Suprapubic skin (tissue), 4 donors: ENCODE results near the gene YTHDC2. TPM values are rescaled to one million over a fixed set of nuclear protein-coding genes. Genes with fewer than 3 reads are reported as not detected.

Experiments
- DNase-seq, 2 donors: peaks; one replicate each; pipeline ENCODE4 v3.0.0-alpha.2; 2019; ENCODE audit warnings: low spot score in 2 of 2
- H3K27ac ChIP-seq: fragments of 200-600 bp; sonication (generic); one replicate; pipeline ENCODE4 v1.5.1; 2019
- H3K27me3 ChIP-seq: fragments of 200-600 bp; sonication (generic); one replicate; pipeline ENCODE4 v1.5.1; 2019
- H3K36me3 ChIP-seq: fragments of 200-600 bp; sonication (generic); one replicate; pipeline ENCODE4 v1.5.1; 2019
- H3K4me1 ChIP-seq: fragments of 200-600 bp; sonication (generic); one replicate; pipeline ENCODE4 v1.5.1; 2019
- H3K4me3 ChIP-seq: fragments of 200-600 bp; sonication (generic); one replicate; pipeline ENCODE4 v1.5.1; 2019; ENCODE audit warnings: mild to moderate bottlenecking
- H3K9me3 ChIP-seq: fragments of 200-600 bp; sonication (generic); one replicate; pipeline ENCODE4 v1.5.1; 2019
- CTCF ChIP-seq, 2 donors: fragments of 200-600 bp in 1 of 2; fragments of 450-650 bp in 1 of 2; sonication (generic) in 1 of 2; IDR thresholded peaks; one replicate each; pipeline ENCODE4 v1.5.1; 2016 to 2019; ENCODE audit warnings: antibody characterized with exemption in 2 of 2, mild to moderate bottlenecking in 1 of 2, moderate library complexity in 1 of 2
- EP300 ChIP-seq: sonication (generic); formaldehyde crosslinking; IDR thresholded peaks from one replicate; pipeline ENCODE4 v1.6.1; 2017; ENCODE audit warnings: antibody characterized with exemption
- POLR2A ChIP-seq, 2 donors: fragments of 450-650 bp; IDR thresholded peaks; one replicate each; pipeline ENCODE4 v1.6.1; 2017; ENCODE audit warnings: antibody characterized with exemption in 2 of 2, mild to moderate bottlenecking in 2 of 2, moderate library complexity in 2 of 2
- POLR2AphosphoS5 ChIP-seq, 3 donors: sonication (generic); formaldehyde crosslinking; IDR thresholded peaks; one replicate each; pipeline ENCODE4 v1.6.1; 2017; ENCODE audit warnings: antibody characterized with exemption in 3 of 3
- WGBS: methylation state at CpG from one replicate; pipeline ENCODE4 v1.1.5; 2018; 5-methylcytosine and 5-hydroxymethylcytosine counted together
- total RNA-seq, 4 donors: library from RNA; depleted of rRNA; stranded (reverse); fragments of >200 nt; gene quantifications; one replicate each; pipeline ENCODE4 v1.1.0, GENCODE V29; 2016

The YTHDC2 gene
- total RNA-seq, 4 donors from 2014 or later = 13.4 to 61.7 (median 17.8) TPM

- H3K9me3 ChIP-seq = peaks cover 6% of the 10 kb centered on the region
- no peaks in the 10 kb centered on the region for H3K27me3 ChIP-seq
- no peak overlapping the region for H3K4me3 ChIP-seq
- peaks cover 11% of the 10 kb centered on the region for H3K36me3 ChIP-seq
- TF ChIP-seq CTCF (IDR thresholded peaks at IDR 0.05) = no peak
- no peak for TF ChIP-seq POLR2AphosphoS5 (IDR thresholded peaks at IDR 0.05)
- no peak for TF ChIP-seq EP300
- no peak for TF ChIP-seq POLR2A (IDR thresholded peaks at IDR 0.05)
- peaks cover 10% of the 10 kb centered on the region for H3K4me1 ChIP-seq
- no peak for DNase-seq
- H3K27ac ChIP-seq = no peak overlapping the region
- WGBS = 83% methylated on average over 4 of the region's 4 CpGs
Observed at GRCh38 chr5:113526421-113526820, 12.9 kb downstream of the YTHDC2 start.

DNA sequence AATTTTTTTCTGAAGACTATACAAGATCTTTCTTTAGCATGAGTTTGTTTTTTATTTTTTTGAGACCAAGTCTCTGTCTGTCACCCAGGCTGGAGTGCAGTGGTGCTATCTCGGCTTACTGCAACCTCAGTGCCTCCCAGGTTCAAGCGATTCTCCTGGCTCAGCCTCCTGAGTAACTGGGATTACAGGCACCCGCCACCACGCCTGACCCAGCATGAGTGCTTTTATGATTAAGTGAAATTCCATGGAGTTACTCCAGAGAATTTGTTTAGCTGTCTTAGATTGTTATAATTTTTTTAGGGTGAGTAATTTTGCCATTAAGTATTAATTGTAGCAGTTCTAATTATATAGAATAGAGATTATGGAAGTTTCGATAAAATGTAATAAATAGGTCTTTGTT is 14.3 kb downstream of the YTHDC2 start:
- WGBS = 93% methylated on average over 5 of the region's 5 CpGs
- Histone ChIP-seq H3K36me3 (peaks cover 11% of the 10 kb centered on the region), H3K4me1 (peaks cover 10% of the 10 kb centered on the region), H3K9me3 (peaks cover 7% of the 10 kb centered on the region), H3K4me3 (no peak overlapping the region), H3K27ac (no peak overlapping the region), H3K27me3 (no peaks in the 10 kb centered on the region)
- no peak for DNase-seq
- TF ChIP-seq POLR2A (IDR thresholded peaks at IDR 0.05) = no peak
- TF ChIP-seq EP300 = no peak
- no peak for TF ChIP-seq POLR2AphosphoS5 (IDR thresholded peaks at IDR 0.05)
- no peak for TF ChIP-seq CTCF (IDR thresholded peaks at IDR 0.05)

DNA sequence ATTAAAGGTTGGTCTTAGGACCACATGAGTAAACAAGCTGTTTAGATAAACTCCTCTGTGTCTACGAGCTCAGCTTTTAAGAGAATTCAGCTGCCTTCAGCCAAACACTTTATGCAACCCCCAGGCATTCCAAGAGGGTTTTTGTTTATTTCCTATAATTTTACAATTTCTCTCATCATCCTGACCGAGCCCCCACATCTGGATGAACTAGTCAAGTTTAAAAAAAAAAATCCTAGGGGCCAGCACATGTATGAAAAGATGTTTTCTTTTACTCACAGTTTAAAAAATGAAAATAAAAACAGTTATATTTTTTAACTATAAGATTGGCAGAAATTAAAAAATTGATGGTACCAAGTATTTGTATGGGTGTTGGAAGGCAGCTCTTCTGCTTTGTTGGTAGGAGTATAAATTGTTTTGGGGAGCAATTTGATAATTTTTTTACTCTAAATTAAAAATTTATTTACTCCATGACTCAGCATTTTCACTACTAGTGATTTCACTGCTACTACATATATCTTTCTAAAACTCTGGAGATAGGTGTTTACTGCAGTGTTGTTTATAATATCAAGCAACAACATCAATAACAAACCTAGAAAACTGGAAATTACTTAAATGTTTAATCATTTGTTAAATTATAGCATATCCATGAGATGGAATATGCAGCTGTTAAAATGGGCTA is 18.1 kb downstream of the YTHDC2 start:
- H3K4me3 ChIP-seq = no peak overlapping the region
- H3K36me3 ChIP-seq = peaks cover 33% of the 10 kb centered on the region
- TF ChIP-seq POLR2A (IDR thresholded peaks at IDR 0.05) (no peak), POLR2AphosphoS5 (IDR thresholded peaks at IDR 0.05) (no peak), CTCF (IDR thresholded peaks at IDR 0.05) (no peak), EP300 (no peak)
- DNase-seq = no peak
- no peaks in the 10 kb centered on the region for H3K4me1 ChIP-seq
- WGBS = 95% methylated on average over 2 of the region's 2 CpGs
- no peak overlapping the region for H3K27ac ChIP-seq
- H3K27me3 ChIP-seq = no peaks in the 10 kb centered on the region
- H3K9me3 ChIP-seq = peaks cover 7% of the 10 kb centered on the region

- peaks cover 37% of the 10 kb centered on the region for H3K36me3 ChIP-seq
- no peak overlapping the region for H3K27ac ChIP-seq
- no peaks in the 10 kb centered on the region for H3K4me1 ChIP-seq
- no peak overlapping the region for H3K4me3 ChIP-seq
- H3K9me3 ChIP-seq = no peaks in the 10 kb centered on the region
- 96% methylated on average over 2 of the region's 2 CpGs for WGBS
- DNase-seq = no peak
- no peak for TF ChIP-seq POLR2AphosphoS5 (IDR thresholded peaks at IDR 0.05)
- TF ChIP-seq CTCF (IDR thresholded peaks at IDR 0.05) = no peak
- no peak for TF ChIP-seq POLR2A (IDR thresholded peaks at IDR 0.05)
- no peak for TF ChIP-seq EP300
- no peaks in the 10 kb centered on the region for H3K27me3 ChIP-seq
Observed at GRCh38 chr5:113538313-113538712, 24.8 kb downstream of the YTHDC2 start.

GRCh38 chr5:113546703-113547183 is 33.2 kb downstream of the YTHDC2 start:
- Histone ChIP-seq H3K4me3 (no peak overlapping the region), H3K27me3 (no peaks in the 10 kb centered on the region), H3K9me3 (no peaks in the 10 kb centered on the region), H3K4me1 (no peaks in the 10 kb centered on the region), H3K27ac (no peak overlapping the region), H3K36me3 (peaks cover 41% of the 10 kb centered on the region)
- 53% methylated on average over 3 of the region's 3 CpGs for WGBS
- no peak for DNase-seq
- TF ChIP-seq POLR2A (IDR thresholded peaks at IDR 0.05) (no peak), CTCF (IDR thresholded peaks at IDR 0.05) (no peak), POLR2AphosphoS5 (IDR thresholded peaks at IDR 0.05) (no peak), EP300 (no peak)
